ENCODE data around the gene PARP9.
A peak's percentile ranks its signal among the peaks of the same experiment; 100 is the strongest.
"Not testable (repeated sequence)": the region's sequence is repeated elsewhere in the genome, so short reads cannot be mapped to it uniquely, and the experiment has no call there.

The PARP9 gene

DNA sequence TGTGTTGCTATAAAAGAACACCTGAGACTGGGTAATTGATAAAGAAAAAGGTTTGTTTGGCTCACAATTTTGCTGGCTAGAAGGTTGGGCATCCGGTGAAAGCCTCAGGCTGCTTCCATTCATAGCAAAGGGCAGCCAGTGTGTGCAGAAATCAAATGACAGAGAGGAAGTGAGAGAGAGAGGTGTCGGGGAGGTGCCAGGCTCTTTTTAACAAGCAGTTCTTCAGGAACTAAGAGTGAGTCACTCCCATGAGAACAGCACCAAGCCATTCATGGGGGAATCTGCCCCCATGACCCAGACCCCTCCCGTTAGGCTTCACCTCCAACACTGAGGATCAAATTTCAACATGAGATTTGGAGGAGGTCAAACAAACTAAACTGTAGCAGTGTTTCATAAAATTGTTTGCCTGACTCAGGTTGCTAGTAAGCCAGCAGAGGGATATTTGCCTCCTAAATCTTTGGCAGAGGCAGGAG, 8.9 kb upstream of the PARP9 start:
- peak; percentile 79 for DNase-seq

GRCh38 chr3:122568755-122569154, 4.7 kb upstream of the PARP9 start:
- DNase-seq = no peak

DNA sequence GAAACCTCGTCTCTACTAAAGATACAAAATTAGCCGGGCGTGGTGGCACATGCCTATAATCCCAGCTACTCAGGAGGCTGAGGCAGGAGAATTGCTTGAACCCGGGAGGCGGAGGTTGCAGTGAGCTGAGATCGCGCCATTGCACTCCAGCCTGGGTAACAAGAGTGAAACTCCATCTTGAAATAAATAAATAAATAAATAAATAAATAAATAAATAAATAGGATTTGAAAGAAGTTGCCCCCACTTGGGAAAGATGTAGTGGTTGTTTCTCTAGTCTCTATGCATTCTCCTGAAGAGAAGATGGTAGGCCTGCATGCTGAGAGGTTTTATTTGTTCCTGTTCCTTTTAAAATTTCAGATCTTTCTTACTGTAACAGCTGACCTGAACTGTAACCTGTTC, 4.0 kb upstream of the PARP9 start:
- DNase-seq = not testable (repeated sequence)

- DNase-seq = no peak
Measured at GRCh38 chr3:122563717-122564025, 429 bp downstream of the PARP9 start.

GRCh38 chr3:122562923-122563716, 980 bp downstream of the PARP9 start:
- DNase-seq = no peak

DNA sequence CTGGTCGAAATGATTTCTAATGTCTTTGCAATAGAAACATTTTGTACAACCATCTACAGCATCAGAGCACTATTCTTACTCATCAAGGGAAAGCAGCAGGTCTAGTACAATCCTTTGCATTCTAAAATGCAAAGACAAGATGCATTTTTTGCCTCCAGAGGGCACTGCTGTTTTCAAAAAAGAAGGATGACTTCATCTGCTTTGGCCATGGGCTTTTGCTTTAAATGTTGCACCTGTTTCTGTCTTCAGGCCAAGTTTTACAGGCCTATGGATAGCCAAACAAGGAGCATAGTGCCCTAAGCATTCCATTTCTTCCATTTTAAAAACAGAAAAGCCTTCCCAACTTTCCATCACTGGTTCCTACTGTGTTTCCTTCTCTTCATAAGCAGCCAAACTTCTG, 3.4 kb downstream of the PARP9 start:
- peak; percentile 61 for DNase-seq

DNA sequence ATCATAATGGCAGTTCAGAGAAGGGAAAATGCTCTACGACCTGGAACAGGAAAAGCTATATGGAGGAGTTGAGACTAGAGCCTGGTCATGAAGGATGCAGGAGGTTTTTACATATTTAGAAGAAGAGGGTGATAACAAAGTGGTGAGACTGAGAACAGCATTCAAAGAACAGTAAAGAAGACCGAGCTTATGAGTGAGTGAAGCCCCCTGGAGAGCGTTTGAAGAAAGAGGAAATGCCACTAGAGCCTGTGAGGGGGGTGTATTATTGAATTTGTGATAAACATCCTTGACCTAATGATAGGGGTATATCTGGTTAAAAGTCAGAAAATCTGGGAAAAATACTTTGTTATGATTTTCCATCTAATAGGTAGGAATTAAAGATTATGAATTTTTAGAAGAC, 4.2 kb downstream of the PARP9 start:
- DNase-seq = no peak

- DNase-seq = no peak
Measured at GRCh38 chr3:122558605-122559004, 5.5 kb downstream of the PARP9 start.

DNA sequence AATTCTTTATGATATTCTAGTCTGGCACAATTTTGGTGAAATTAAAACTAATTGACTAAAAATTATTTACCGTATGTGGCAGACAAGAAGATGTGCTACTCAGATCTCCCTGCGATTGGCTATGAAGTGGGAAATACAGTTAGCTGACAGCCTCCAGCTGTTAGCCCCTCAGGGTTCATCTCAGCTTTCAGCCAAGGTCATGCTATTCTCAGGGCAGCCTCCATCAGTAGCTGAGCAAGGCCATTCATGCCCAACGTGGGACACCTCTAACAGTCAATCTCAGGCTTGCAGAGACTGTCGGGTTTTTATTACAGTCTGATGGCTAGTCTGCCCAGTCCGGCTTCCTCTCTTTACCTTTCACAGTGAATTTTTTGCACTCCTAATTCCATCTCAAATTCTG, 6.7 kb downstream of the PARP9 start:
- DNase-seq = no peak

GRCh38 chr3:122555275-122556071, 8.6 kb downstream of the PARP9 start:
- DNase-seq = no peak

- no peak for DNase-seq
Measured at GRCh38 chr3:122553171-122553570, 10.9 kb downstream of the PARP9 start.

- DNase-seq = no peak
Measured at GRCh38 chr3:122548619-122549018, 15.5 kb downstream of the PARP9 start.

DNA sequence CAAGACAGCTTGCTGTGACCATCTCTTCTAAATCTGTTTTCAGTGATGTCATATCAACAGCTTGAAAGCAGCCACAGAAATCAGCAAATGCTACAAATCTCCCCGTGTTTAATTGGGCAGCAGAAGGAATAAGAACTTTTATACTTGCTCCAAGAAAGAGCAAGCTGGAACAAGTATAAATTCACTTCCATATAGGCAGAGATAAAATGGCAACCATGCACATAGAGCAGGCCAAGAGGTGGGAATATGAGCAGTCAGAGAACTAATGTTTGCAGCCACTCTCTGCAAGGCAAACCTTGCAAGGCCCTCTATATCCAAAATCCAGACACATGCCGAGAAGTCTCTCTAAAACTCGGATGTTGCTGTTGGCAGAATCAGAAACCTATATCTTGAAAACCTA, 16.0 kb downstream of the PARP9 start:
- DNase-seq = no peak

GRCh38 chr3:122546151-122546550, 17.9 kb downstream of the PARP9 start:
- DNase-seq = no peak

DNA sequence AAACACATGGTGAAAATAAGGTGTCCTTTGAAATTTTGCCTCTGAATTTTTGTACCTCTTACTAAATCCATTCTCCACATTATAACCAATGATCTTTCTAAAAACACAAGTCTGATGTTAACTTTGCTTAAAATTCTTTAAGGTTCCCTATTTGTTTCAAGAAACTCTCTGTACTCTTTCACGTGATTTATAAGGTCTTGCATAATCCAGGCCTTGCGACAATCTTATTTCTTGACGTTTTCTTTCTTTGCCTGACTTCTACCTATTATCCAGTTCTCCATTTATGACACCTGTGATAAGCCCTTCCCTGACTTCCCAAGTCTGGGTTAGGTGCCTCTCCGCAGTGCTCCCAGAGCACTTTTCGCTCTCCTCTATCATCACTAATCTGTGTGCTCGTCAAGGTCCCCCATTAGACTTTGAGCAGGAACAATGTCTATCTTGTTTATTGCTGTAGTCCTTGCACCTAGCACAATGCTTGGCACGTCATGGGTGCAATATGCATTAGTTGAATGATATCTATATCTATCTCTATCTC, 25.1 kb downstream of the PARP9 start:
- DNase-seq = no peak

DNA sequence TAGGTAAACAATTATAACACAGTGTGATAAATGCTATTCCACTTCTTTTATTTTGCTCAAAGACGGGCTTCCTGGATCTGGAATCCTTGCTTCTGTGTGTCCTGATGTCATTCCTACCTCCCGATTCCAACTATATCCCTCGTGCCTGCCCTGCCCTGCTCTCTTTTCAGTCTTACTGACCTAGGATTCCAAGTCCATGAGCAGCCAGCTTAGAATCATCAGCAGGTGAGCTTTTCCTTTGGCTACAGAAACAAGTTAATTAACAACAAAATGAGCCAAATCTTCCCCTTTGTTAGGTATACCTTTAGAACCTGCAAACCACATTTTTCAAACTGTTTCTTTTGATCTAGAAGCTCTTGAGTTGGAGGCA, 27.5 kb downstream of the PARP9 start:
- DNase-seq = no peak

DNA sequence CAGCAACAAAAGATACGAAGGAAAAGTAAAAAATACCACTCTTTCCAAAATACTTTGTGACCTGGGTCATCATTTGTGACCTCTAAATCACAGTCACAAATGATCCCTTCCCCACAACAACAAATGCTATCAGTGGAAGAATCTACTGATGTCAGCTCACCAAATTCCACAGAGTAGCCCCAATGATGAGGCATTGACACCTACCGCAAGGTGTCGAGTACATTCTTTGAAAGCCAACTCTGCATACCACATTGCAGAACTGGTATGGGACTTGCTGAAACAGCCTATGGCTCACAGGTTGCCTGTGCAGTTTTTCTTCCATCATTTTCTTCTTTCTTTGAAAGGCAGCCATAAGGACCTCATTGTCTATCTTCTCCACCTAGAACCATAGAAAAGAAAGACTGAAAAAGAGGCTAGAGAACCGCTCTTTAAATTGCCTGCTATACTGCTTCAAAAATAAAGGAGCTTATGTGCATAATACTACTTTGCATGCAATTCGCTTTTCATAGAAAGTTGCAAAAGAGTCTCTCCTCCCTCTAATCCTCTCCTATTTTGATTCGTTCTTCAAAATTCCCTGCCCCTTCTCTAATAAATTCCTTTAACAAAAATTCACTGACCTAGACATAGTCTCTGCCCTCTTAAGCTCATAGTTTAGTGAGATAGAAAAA, 28.0 kb downstream of the PARP9 start:
- no peak for DNase-seq

DNA sequence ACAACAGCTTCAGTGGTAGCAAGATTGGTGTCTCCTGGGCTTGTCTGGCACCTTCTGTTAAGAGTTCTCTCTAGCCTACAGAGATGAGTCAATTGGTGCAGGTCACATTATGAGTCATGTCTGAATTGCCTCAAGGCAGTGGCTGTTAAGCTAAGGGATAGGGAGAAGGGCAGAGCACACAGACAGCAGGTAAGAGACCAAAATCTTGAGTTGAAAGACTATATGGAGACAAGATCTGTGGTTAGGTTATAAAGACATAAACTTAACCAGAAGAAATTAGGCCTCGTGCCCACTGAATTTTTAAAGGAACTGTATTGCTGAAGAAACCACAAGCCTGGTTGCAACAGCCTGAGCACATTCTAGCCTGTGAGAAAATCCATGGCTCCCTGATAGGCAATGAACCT, 30.2 kb downstream of the PARP9 start:
- peak; percentile 75 for DNase-seq

DNA sequence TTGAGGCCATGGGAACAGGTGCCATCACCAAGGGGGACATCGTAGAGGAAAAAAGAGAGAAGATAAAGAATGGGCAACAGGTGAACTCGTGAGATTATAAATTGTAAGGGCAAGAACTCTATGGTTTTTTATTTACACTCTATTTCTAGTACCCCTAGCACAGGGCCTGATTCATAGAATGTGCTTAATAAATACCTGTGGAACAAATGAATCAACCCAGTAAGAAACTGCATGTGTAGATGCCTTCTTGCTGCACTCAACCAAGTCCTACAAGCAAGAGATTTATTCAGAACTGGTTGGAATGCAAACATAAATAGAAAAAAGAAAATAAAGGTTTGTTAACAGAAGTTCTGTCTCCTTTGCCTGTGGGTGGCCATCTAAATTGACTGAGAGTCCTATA, 30.6 kb downstream of the PARP9 start:
- DNase-seq = no peak

GRCh38 chr3:122530164-122530563, 33.9 kb downstream of the PARP9 start:
- no peak for DNase-seq

DNA sequence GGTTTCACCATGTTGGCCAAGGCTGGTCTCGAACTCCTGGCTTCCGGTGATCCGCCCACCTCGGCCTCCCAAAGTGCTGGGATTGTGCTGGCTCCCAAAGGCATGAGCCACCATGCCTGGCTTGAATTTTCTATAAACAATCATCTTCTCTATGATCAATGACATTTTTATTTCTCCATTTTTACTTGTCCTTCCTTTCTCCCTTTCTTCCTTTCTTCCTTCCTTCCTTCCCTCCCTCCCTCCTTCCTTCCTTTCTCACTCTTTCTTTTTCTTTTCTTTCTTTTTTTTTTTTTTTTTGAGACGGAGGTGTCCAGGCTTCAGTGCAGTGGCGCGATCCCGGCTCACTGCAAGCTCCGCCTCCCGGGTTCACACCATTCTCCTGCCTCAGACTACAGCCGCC, 40.8 kb downstream of the PARP9 start:
- no peak for DNase-seq

DNA sequence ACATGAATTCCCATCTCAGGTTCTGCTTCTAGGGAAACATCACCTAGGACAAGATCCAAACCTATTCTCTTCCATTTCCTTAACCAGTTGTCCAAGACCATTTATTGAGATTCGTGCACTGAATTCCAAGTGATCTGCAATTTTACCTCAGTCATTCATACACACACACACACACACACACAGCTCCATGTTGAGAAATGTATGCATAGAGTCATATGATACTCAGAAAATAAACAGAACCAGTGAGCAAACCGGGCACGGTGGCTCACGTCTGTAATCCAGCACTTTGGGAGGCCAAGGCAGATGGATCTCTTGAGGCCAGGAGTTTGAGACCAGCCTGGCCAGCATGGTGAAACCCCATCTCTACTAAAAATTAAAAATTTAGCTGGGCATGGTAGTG, 43.2 kb downstream of the PARP9 start:
- DNase-seq = peak; percentile 18

GRCh38 chr3:122519693-122520092, 44.4 kb downstream of the PARP9 start:
- DNase-seq = peak; percentile 17

All from HCEC 1CT (cell line).